Brain microvascular endothelial cell (primary cell): ENCODE measurements around the gene NR2F1-AS1.
"Not testable (repeated sequence)": the region's sequence is repeated elsewhere in the genome, so short reads cannot be mapped to it uniquely, and the experiment has no call there.

Experiments
- DNase-seq: peaks from one replicate; pipeline ENCODE4 v3.0.0-alpha.2; 2020
- H3K27ac ChIP-seq: fragments of 250-450 bp; sonication (Bioruptor Pico); 2 replicates; pipeline ENCODE4 v1.5.1; 2020; ENCODE audit warnings: mild to moderate bottlenecking, moderate library complexity
- H3K27me3 ChIP-seq: fragments of 250-450 bp; sonication (Bioruptor Pico); replicated peaks from 2 replicates; pipeline ENCODE4 v1.5.1; 2020; ENCODE audit warnings: mild to moderate bottlenecking
- H3K36me3 ChIP-seq: fragments of 250-450 bp; sonication (Bioruptor Pico); replicated peaks from 2 replicates; pipeline ENCODE4 v1.5.1; 2020; ENCODE audit warnings: mild to moderate bottlenecking
- H3K4me3 ChIP-seq: 2 replicates; pipeline ENCODE4 v1.5.1; 2011; ENCODE audit warnings: low read depth, mild to moderate bottlenecking, control low read depth, low read length, moderate library complexity
- in situ Hi-C: cut with HindIII; loops from 2 replicates; pipeline ENCODE4 v1.10.0; 2017; ENCODE audit warnings: low sequenced_read_pairs, low pct_ligation_motif_present
- TF ChIP-seq, protein P1 (sequence below): IDR thresholded peaks from 2 replicates; pipeline ENCODE4 v1.5.1; 2011; ENCODE audit warnings: low read depth, mild to moderate bottlenecking, moderate library complexity, low read length, control low read depth, inconsistent platforms; ENCODE audit errors: missing control alignments

NR2F1-AS1 gene

DNA sequence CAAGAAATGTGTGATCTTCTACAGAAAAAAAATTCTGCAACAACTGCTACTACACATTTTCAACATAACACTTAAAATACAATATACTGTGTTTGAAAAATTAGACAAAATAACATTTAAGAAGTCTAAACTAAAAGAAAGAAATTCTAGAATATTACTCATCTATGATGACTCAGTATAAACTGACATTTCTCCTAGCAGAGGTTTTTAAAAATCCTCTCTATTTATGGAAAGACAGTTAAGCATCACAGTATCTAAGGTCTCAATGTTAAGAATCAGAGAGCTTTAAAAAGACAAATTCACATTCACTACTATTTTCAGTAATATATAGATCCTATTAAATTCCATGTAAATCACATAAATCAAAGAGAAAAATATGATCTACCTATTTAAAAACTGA lies 61.3 kb downstream of the NR2F1-AS1 start:
- no peaks in the 10 kb centered on the region for H3K27me3 ChIP-seq
- peaks cover 16% of the 10 kb centered on the region for H3K36me3 ChIP-seq
- no peak overlapping the region for H3K4me3 ChIP-seq
- in situ Hi-C loops = no loop called here
- TF ChIP-seq, protein P1, sequence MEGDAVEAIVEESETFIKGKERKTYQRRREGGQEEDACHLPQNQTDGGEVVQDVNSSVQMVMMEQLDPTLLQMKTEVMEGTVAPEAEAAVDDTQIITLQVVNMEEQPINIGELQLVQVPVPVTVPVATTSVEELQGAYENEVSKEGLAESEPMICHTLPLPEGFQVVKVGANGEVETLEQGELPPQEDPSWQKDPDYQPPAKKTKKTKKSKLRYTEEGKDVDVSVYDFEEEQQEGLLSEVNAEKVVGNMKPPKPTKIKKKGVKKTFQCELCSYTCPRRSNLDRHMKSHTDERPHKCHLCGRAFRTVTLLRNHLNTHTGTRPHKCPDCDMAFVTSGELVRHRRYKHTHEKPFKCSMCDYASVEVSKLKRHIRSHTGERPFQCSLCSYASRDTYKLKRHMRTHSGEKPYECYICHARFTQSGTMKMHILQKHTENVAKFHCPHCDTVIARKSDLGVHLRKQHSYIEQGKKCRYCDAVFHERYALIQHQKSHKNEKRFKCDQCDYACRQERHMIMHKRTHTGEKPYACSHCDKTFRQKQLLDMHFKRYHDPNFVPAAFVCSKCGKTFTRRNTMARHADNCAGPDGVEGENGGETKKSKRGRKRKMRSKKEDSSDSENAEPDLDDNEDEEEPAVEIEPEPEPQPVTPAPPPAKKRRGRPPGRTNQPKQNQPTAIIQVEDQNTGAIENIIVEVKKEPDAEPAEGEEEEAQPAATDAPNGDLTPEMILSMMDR = no peak
- peak overlapping the region; percentile 59 for H3K27ac ChIP-seq
- DNase-seq = no peak

DNA sequence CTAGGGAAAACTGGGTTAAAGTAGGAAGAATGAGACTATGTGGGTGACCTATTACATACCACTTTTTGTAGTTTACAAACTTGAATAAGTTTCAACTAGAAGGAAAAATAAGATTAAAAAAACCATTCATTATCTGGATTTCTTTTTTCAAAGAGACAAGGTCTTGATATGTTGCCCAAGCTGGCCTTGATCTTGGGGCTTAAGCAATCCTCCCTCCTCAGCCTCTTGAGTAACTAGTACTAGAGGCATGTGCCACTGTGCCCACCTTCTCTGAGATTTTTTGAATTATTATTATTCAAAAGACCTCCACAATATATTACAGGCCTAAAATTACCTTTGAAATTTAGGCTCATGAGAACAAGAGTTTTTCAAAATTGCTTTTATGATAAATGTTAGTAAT lies 63.2 kb downstream of the NR2F1-AS1 start:
- in situ Hi-C loops = no loop called here
- H3K4me3 ChIP-seq = no peak overlapping the region
- no peaks in the 10 kb centered on the region for H3K27me3 ChIP-seq
- H3K27ac ChIP-seq = no peak overlapping the region
- H3K36me3 ChIP-seq = peaks cover 8% of the 10 kb centered on the region
- no peak for DNase-seq
- TF ChIP-seq, protein P1 = no peak

DNA sequence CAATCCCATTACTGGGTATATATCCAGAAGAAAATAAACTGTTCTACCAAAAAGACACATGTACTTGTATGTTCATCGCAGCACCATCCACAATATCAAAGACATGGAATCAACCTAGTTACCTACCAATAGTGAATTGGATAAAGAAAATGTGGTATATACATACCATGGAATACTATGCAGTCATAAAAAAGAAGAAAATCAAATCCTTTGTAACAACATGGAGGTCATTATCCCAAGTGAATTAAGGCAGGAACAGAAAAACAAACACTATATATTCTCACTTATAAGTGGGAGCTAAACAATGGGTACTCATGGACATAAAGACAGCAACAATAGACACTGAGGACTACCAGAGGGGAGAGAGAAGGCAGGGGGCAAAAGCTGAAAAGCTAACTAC lies 67.7 kb downstream of the NR2F1-AS1 start:
- in situ Hi-C loops = no loop called here
- Histone ChIP-seq H3K27ac (peak overlapping the region; percentile 97), H3K27me3 (no peaks in the 10 kb centered on the region), H3K4me3 (no peak overlapping the region), H3K36me3 (no peaks in the 10 kb centered on the region)
- no peak for DNase-seq
- TF ChIP-seq, protein P1 = no peak

DNA sequence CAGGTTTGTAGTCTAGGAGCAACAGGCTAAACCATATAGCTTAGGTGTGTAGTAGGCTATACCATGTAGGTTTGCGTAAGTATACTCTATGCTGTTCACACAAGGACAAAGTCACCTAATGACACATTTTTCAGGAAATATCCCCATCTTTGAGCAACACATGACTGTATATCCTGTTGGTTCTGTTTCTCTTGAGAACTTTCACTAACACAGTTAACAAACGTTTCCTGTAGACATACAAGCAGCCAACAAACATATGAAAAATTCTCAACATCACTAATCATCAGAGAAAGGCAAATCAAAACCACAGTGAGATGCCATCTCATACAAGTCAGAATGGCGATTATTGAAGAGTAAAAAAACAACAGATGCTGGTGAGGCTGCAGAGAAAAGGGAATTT lies 68.2 kb downstream of the NR2F1-AS1 start:
- in situ Hi-C loops = no loop called here
- Histone ChIP-seq H3K27me3 (no peaks in the 10 kb centered on the region), H3K4me3 (no peak overlapping the region), H3K27ac (peak overlapping the region; percentile 97), H3K36me3 (no peaks in the 10 kb centered on the region)
- TF ChIP-seq, protein P1 = no peak
- DNase-seq = peak; percentile 81

DNA sequence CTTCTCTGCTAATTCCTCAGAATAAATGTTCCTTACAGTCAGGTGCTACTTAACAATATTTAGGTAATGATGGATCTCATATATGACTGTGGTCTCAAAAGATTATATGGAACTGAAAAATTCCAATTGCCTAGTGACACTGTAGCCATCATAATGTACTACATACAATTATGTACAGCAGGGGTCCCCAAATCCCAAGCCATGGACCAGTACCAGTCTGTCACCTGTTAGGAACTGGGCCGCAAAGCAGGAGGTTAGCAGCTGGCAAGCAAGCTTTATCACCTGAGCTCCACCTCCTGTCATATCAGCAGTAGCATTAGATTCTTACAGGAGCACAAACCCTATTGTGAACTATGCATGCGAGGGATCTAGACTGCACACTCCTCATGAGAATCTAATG lies 69.6 kb downstream of the NR2F1-AS1 start:
- Histone ChIP-seq H3K27ac (no peak overlapping the region), H3K36me3 (no peaks in the 10 kb centered on the region), H3K4me3 (no peak overlapping the region), H3K27me3 (no peaks in the 10 kb centered on the region)
- TF ChIP-seq, protein P1 = no peak
- no peak for DNase-seq
- in situ Hi-C loops = no loop called here

- in situ Hi-C loops = no loop called here
- Histone ChIP-seq H3K4me3 (no peak overlapping the region), H3K27me3 (no peaks in the 10 kb centered on the region), H3K27ac (no peak overlapping the region), H3K36me3 (no peaks in the 10 kb centered on the region)
- TF ChIP-seq, protein P1 = no peak
- DNase-seq = no peak
Measured at GRCh38 chr5:93510626-93511380, 70.2 kb downstream of the NR2F1-AS1 start.

DNA sequence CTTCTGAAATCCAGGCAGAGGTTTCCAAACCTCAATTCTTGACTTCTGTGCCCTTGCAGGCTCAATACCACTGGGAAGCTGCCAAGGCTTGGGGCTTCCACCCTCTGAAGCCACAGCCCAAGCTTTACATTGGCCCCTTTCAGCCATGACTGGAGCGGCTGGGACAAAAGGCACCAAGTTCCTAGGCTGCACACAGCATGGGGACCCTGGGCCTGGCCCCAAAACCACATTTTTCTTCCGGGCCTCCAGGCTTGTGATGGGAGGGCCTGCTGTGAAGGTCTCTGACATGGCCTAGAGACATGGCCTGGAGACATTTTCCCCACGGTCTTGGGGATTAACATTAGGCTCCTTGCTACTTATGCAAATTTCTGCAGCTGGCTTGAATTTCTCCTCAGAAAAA lies 75.5 kb downstream of the NR2F1-AS1 start:
- DNase-seq, in situ Hi-C loops, H3K27me3 ChIP-seq, H3K36me3 ChIP-seq, H3K4me3 ChIP-seq, H3K27ac ChIP-seq: not testable (repeated sequence)
